Measurements from ENCODE around the gene COL4A1.

COL4A1 gene

DNA sequence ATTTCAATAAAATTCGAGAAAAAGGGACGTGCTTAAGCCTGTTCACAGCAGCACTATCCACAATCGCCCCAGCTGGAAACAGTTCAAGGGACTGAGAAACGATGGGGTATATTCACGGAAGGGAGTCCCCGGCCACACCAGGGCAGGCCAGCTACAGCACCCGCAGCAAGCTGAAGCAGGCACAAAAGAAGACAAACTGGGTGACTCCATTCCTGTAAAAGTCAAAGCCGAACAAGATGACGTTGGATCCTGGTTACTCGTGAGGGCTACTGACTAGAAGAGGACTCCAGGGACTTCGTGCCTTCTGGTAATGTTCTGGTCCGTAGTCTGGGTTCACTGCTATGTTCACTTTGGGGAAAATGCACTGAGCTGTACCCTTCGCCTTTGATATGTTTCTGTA lies 57.6 kb downstream of the COL4A1 start:
- Histone ChIP-seq H3K36me3 (ENCODE audit: control insufficient read depth, insufficient read depth, low read length) (no peaks in the 10 kb centered on the region), H3K9me3 (ENCODE audit: control insufficient read depth, low read length) (no peaks in the 10 kb centered on the region), H3K9ac (ENCODE audit: low read length) (no peak overlapping the region), H3K27me3 (ENCODE audit: control insufficient read depth, insufficient read depth, low read length) (no peaks in the 10 kb centered on the region), H3K4me3 (ENCODE audit: low read length) (no peak overlapping the region), H3K4me1 (ENCODE audit: control insufficient read depth, insufficient read depth, low read length) (peaks cover 6% of the 10 kb centered on the region)

DNA sequence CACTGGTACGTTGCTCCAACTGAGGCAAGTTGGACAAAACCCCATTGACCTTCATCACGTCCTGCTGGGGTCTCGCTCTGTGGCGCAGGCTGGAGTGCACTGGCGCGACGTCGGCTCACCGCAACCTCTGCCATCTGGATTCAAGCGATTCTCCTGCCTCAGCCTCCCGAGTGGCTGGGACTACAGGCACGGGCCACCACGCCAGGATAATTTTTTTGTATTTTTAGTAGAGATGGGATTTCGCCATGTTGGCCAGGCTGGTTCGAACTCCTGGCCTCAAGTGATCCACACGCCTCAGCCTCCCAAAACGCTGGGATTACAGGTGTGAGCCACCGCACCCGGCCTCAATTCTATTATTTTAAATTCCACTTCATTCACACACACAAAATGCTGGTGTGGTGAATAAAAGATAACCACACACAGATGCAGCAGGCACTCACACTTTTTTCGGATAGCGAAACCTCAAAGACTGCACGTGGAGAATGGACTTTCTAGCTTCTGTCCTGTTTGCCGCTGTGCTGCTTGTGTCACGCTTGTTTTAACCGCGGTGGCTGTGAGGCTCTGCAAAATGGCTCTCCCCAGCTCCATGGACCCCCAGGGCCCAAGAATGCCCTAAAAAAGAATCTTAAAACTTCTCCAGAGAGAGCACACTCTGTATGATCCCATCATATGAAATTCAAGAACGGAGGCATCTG lies 58.4 kb downstream of the COL4A1 start:
- Histone ChIP-seq H3K9me3 (ENCODE audit: control insufficient read depth, low read length) (no peaks in the 10 kb centered on the region), H3K27me3 (ENCODE audit: control insufficient read depth, insufficient read depth, low read length) (no peaks in the 10 kb centered on the region), H3K9ac (ENCODE audit: low read length) (no peak overlapping the region), H3K36me3 (ENCODE audit: control insufficient read depth, insufficient read depth, low read length) (no peaks in the 10 kb centered on the region), H3K4me3 (ENCODE audit: low read length) (no peak overlapping the region), H3K4me1 (ENCODE audit: control insufficient read depth, insufficient read depth, low read length) (peaks cover 6% of the 10 kb centered on the region)

DNA sequence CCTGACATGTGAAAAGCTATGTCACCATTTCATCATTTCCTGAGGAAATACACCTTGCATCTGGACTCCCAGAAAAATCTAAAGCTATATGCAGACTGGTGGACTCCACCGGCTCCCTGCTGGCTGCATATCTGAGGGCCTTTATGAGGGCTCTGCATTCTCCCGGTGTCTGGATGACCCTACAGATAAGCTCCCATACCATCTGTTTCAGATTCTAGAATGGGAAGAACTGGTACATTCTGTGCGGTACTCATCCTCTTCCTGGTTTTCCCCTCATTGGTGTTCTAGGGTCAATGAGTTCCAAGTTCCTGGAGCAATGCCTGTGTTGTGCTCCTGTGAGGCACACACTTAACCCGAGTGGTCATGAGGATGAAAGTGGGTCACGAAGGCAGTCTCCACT lies 60.4 kb downstream of the COL4A1 start:
- no peaks in the 10 kb centered on the region for H3K36me3 ChIP-seq (ENCODE audit: control insufficient read depth, insufficient read depth, low read length)
- no peak overlapping the region for H3K9ac ChIP-seq (ENCODE audit: low read length)
- H3K4me1 ChIP-seq (ENCODE audit: control insufficient read depth, insufficient read depth, low read length): peaks cover 6% of the 10 kb centered on the region
- no peaks in the 10 kb centered on the region for H3K27me3 ChIP-seq (ENCODE audit: control insufficient read depth, insufficient read depth, low read length)
- no peak overlapping the region for H3K4me3 ChIP-seq (ENCODE audit: low read length)
- H3K9me3 ChIP-seq (ENCODE audit: control insufficient read depth, low read length): no peaks in the 10 kb centered on the region

DNA sequence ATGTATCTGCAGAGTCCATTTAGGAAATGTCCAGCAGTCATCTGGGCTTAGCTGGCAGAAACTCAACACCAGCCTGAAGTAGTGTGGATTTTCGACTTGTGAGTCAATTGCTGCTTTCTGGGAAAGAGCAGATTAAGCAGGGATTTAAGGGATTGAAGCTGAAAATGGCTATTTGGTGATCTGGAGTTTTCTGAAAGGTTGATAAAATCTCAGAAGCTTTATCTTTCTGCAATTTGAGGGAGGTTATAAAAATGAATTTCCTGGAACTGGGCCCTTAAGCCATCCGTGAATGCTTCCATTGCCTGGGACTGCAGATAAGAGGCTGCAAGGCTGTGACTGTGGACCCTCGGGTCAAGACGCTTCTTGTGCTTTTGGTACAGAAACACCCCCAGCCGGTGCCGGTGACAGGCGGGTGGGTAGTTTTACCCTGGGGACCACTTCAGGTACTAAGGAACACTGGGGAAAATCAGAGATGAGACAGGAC lies 61.5 kb downstream of the COL4A1 start:
- H3K4me1 ChIP-seq (ENCODE audit: control insufficient read depth, insufficient read depth, low read length): peaks cover 3% of the 10 kb centered on the region
- H3K9me3 ChIP-seq (ENCODE audit: control insufficient read depth, low read length): no peaks in the 10 kb centered on the region
- H3K36me3 ChIP-seq (ENCODE audit: control insufficient read depth, insufficient read depth, low read length): no peaks in the 10 kb centered on the region
- no peak overlapping the region for H3K4me3 ChIP-seq (ENCODE audit: low read length)
- no peak overlapping the region for H3K9ac ChIP-seq (ENCODE audit: low read length)
- no peaks in the 10 kb centered on the region for H3K27me3 ChIP-seq (ENCODE audit: control insufficient read depth, insufficient read depth, low read length)

DNA sequence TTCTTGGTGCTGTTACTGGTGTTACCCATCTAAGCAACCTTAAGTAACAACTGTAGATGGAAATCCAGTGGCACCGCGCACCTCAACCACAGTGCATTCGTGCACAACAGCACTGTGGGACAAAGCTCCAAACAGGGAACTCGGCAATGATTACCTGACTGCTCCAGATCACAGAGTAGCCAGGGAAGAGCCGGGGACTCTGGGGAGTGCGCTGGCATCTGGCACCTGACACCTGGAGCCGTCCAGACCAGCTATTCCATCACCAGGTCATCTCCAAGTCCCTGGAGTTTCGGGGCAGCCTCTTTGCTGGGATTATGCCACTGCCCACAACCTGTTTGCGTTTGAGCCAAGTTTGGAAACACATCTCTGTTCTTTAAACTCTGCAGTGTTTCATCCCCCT lies 62.0 kb downstream of the COL4A1 start:
- peaks cover 3% of the 10 kb centered on the region for H3K4me1 ChIP-seq (ENCODE audit: control insufficient read depth, insufficient read depth, low read length)
- no peaks in the 10 kb centered on the region for H3K9me3 ChIP-seq (ENCODE audit: control insufficient read depth, low read length)
- no peak overlapping the region for H3K9ac ChIP-seq (ENCODE audit: low read length)

DNA sequence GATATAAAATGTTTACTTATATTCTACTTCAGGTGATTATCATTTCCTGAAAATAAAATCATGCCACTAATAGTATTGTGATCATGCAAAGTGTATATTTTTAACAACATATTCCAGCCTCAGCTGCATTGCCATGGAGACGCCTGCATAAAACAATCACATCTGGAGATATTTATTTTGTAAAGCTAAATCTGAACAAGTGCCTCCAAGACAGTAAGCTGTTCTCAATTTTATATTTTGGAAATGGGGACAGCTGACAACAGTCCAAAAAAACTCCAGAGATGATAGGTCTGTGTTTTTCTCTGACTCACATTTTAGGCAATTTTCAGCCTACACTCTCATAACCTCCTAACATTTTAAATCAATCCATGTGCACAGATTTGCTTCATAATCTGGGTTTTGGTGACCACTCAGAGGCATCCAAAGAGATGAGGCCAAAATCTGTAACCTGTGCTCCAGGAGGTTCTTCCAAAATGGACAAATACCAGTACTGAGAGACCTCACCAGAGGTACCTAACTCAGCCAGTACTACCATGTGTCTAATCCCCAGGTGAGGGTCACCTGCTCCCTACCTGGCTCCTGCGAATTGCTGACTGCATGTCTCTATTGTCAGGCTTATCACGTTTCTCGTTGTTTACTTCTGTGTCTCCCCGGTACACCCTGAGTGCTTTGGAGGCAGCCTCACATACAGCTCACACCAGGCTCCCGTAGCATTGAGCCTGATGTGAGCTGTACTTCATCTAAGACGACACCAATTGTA lies 62.7 kb downstream of the COL4A1 start:
- Histone ChIP-seq H3K27me3 (ENCODE audit: control insufficient read depth, insufficient read depth, low read length) (no peaks in the 10 kb centered on the region), H3K9me3 (ENCODE audit: control insufficient read depth, low read length) (no peaks in the 10 kb centered on the region), H3K4me1 (ENCODE audit: control insufficient read depth, insufficient read depth, low read length) (peaks cover 3% of the 10 kb centered on the region), H3K4me3 (ENCODE audit: low read length) (no peak overlapping the region), H3K36me3 (ENCODE audit: control insufficient read depth, insufficient read depth, low read length) (no peaks in the 10 kb centered on the region), H3K9ac (ENCODE audit: low read length) (no peak overlapping the region)

More for the DNA sequence above, 62.0 kb downstream of the COL4A1 start:
- Histone ChIP-seq H3K36me3 (ENCODE audit: control insufficient read depth, insufficient read depth, low read length) (no peaks in the 10 kb centered on the region), H3K4me3 (ENCODE audit: low read length) (no peak overlapping the region), H3K27me3 (ENCODE audit: control insufficient read depth, insufficient read depth, low read length) (no peaks in the 10 kb centered on the region)

DNA sequence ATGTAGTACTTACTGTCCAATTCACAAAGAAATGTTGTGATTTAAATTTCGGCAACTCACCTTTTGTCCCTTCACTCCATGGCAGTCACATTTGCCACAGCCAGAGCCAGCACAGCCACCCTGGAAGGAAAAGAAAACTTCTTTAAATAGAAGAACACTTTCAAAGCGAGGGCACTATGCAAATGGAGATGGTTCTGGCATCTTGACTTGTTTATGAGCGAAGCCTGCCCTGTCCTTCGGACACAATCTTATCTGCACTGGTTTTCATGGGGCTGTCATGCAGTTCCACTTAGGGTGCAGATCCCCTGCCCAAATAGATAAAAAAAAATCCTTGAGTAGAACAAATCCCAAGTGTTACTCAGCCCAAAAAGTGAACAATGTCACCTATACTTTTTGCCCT lies 64.3 kb downstream of the COL4A1 start:
- H3K9me3 ChIP-seq (ENCODE audit: control insufficient read depth, low read length): no peaks in the 10 kb centered on the region
- H3K4me1 ChIP-seq (ENCODE audit: control insufficient read depth, insufficient read depth, low read length): no peaks in the 10 kb centered on the region
- H3K4me3 ChIP-seq (ENCODE audit: low read length): no peak overlapping the region

DNA sequence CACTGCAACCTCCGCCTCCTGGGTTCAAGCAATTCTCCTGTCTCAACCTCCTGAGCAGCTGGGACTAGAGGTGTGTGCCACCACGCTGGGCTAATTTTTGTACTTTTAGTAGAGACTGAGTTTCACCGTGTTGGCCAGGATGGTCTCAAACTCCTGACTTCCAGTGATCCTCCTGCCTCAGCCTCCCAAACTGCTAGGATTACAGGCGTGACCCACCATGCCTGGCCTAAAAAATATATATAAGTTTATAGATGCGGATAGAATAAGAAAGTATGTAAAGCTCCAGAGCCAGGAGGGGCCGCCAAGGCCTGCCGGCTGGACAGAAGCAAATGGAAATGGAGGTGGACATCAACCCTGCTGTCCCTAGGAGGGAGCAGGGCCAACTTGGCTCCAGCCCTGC lies 66.0 kb downstream of the COL4A1 start:
- Histone ChIP-seq H3K4me3 (ENCODE audit: low read length) (no peak overlapping the region), H3K9me3 (ENCODE audit: control insufficient read depth, low read length) (no peaks in the 10 kb centered on the region), H3K36me3 (ENCODE audit: control insufficient read depth, insufficient read depth, low read length) (no peaks in the 10 kb centered on the region), H3K4me1 (ENCODE audit: control insufficient read depth, insufficient read depth, low read length) (peaks cover 6% of the 10 kb centered on the region), H3K9ac (ENCODE audit: low read length) (no peak overlapping the region), H3K27me3 (ENCODE audit: control insufficient read depth, insufficient read depth, low read length) (no peaks in the 10 kb centered on the region)

More for the DNA sequence above, 64.3 kb downstream of the COL4A1 start:
- Histone ChIP-seq H3K9ac (ENCODE audit: low read length) (no peak overlapping the region), H3K36me3 (ENCODE audit: control insufficient read depth, insufficient read depth, low read length) (no peaks in the 10 kb centered on the region), H3K27me3 (ENCODE audit: control insufficient read depth, insufficient read depth, low read length) (no peaks in the 10 kb centered on the region)

DNA sequence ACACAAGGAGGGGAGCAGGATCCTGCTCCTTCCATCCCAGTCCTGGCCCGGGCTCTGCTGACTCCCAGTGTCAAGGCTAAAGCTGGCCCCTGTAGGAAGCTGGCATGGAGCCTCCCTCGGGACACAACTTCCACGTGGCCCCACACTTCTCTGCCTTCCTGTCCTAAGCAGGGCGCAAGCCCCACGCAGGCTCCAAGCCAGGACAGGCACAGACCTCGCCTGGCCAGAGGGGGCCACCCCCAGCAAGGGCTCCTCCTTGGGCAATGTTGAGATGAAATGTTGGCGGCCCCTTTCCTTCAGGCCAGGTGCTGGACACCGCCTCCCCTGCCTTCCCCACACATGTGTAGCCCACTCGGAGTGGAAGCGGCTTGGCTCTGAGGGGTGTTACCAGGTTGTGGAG lies 66.6 kb downstream of the COL4A1 start:
- Histone ChIP-seq H3K27me3 (ENCODE audit: control insufficient read depth, insufficient read depth, low read length) (no peaks in the 10 kb centered on the region), H3K9me3 (ENCODE audit: control insufficient read depth, low read length) (no peaks in the 10 kb centered on the region), H3K36me3 (ENCODE audit: control insufficient read depth, insufficient read depth, low read length) (no peaks in the 10 kb centered on the region), H3K4me1 (ENCODE audit: control insufficient read depth, insufficient read depth, low read length) (peaks cover 6% of the 10 kb centered on the region), H3K4me3 (ENCODE audit: low read length) (no peak overlapping the region), H3K9ac (ENCODE audit: low read length) (no peak overlapping the region)

DNA sequence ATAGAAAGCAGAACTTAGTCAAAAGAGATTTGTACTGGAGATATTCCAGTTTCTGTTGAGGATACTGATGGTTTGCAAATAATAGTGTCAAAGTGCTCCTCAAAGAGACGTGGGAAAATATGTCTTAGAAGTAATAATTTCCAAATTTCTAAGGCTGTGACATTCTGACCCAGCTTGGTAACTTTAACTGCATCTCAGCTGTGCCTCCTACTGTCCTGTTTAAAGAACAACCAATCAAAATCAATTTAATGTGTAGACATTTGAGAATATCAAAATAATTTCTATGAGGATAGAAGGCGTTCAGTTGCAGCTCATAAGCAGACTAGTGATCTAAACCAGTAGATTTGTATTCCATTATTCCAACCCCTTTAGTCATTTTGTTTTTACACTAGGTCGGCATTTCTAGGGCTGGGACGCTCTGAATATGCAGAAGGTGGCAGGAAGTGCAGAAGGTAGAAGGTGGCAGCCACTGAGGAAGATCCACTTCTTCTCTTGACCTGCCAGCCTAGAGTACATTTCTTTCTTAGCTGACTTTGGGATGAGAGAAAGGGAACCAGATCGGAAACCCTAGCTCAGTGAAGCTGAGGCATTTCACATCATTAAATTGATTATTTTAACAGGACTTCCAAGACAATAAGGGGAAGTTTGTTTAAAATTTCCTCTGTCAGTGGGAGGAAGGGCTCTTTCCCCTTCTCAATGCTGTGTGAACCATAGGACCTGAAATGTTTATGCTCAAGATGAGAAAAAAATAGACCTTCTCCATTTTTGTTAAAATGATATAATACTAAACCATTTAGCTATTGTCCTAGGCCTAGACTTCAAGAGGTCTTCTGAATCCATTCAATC lies 67.5 kb downstream of the COL4A1 start:
- Histone ChIP-seq H3K4me1 (ENCODE audit: control insufficient read depth, insufficient read depth, low read length) (peaks cover 6% of the 10 kb centered on the region), H3K27me3 (ENCODE audit: control insufficient read depth, insufficient read depth, low read length) (no peaks in the 10 kb centered on the region), H3K9me3 (ENCODE audit: control insufficient read depth, low read length) (no peaks in the 10 kb centered on the region), H3K4me3 (ENCODE audit: low read length) (no peak overlapping the region), H3K9ac (ENCODE audit: low read length) (no peak overlapping the region), H3K36me3 (ENCODE audit: control insufficient read depth, insufficient read depth, low read length) (no peaks in the 10 kb centered on the region)

DNA sequence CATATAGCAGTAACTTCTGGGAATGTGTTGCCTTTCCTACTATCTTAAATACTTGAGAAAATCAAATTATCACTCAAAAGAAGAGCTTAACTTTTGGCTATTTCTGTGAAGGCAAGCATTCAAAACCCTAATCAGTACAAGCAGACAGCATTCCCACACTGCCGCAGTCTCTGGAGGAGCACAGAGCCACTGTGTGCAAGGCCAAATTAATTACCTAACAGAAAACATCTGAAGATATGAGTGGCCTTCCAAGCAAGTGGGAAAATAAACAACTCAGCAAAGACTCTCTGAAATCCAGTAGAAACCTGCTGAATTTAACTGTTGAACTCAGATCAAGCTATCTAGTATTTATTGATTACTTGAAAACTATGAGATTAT lies 68.2 kb downstream of the COL4A1 start:
- no peaks in the 10 kb centered on the region for H3K36me3 ChIP-seq (ENCODE audit: control insufficient read depth, insufficient read depth, low read length)
- H3K27me3 ChIP-seq (ENCODE audit: control insufficient read depth, insufficient read depth, low read length): no peaks in the 10 kb centered on the region
- H3K4me1 ChIP-seq (ENCODE audit: control insufficient read depth, insufficient read depth, low read length): peaks cover 6% of the 10 kb centered on the region
- H3K9ac ChIP-seq (ENCODE audit: low read length): no peak overlapping the region
- no peaks in the 10 kb centered on the region for H3K9me3 ChIP-seq (ENCODE audit: control insufficient read depth, low read length)
- no peak overlapping the region for H3K4me3 ChIP-seq (ENCODE audit: low read length)
